DMS114 treated with DMSO at 0.1 percent for 48 hours (cell line): ENCODE results near the gene SRC.

Experiments
- DNase-seq: peaks from one replicate; lab custom pipeline; 2025; ENCODE audit not compliant: unreplicated experiment; lab: John Stamatoyannopoulos, UW

Gene SRC

DNA sequence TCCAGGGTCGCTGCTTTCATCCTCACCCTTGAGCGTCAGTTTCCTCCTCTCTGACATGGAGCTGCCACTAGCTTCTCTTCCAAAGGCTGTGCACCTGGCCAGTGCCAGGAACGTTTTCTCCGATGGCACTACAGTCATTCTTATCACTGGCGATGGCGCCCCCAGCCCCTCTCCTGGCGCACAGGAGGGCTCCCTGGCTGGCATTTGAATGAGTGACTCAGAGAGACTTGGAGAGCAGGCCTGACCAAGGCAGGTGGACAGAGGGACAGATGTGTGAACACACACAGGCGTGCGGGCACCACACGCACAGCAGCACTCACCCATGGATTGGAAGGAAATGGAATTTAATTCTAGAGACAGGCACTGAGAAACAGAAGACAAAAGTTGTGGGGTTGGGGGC, 77.6 kb downstream of the SRC start:
- no peak for DNase-seq

DNA sequence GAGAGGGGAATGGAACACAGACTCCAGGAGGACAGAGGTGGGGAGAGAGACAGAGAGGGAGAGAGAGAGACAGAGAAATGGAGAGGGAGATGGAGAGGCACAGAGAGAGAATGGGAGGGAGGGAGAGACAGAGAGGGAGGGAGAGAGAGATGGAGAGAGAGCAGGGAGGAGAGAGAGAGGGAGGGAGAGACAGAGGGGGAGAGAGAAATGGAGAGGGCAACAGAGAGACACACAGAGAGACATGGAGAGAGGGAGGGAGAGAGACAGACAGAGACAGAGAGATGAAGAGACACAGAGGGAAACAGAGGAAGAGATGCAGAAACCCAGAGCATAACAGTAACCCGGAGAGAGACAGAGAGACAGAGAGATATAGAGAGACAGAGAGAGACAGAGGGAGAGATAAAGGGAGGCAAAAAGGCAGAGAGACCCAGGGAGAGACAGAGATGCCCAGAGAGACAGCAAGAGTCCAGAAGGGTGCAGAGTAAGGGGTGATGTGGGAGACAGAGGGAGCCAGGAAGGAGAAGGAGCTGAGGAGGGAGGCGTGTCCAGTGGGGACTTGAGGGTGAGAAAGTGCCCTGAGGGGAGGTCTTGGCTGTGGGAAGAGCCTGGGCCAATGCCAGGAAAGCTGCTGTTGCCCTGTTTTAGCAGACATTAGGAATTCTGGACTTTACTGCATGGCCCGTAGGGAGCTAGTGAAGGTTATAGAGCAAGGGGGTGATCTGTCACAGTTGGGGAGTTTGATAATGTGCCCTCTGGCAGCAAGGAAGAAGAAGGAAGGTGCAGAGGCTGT, 78.3 kb downstream of the SRC start:
- DNase-seq, result no peak

DNA sequence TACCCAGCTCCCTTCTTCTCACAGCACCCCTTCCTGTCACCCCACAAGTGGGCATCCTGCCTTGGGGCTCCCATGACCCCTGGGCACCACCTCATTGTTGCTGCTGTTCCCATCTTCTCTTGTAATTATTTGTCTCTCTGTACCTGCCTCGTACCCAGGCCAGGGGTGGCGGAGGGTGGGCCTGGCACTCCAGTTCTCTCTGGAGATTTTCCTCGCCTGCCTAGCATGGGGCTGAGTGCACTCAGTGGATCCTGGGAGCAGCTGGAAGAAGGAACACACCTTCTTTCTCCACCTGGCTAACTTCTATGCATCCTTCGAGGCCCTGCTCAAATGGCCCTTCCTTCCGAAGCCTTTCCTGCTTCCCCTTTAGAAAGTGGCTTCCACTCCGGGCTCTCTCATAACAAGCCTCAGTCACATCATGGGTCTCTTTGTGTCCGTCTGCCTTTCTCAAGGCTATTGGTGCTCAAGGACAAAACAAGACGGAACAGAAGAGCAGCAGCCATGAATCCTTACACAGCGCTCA, 79.2 kb downstream of the SRC start:
- DNase-seq, result no peak

- DNase-seq, result no peak
Measured at GRCh38 chr20:37426106-37426505, 80.2 kb downstream of the SRC start.

- DNase-seq, result no peak
Measured at GRCh38 chr20:37426978-37427377, 81.0 kb downstream of the SRC start.

- no peak for DNase-seq
Measured at GRCh38 chr20:37430044-37430443, 84.1 kb downstream of the SRC start.

DNA sequence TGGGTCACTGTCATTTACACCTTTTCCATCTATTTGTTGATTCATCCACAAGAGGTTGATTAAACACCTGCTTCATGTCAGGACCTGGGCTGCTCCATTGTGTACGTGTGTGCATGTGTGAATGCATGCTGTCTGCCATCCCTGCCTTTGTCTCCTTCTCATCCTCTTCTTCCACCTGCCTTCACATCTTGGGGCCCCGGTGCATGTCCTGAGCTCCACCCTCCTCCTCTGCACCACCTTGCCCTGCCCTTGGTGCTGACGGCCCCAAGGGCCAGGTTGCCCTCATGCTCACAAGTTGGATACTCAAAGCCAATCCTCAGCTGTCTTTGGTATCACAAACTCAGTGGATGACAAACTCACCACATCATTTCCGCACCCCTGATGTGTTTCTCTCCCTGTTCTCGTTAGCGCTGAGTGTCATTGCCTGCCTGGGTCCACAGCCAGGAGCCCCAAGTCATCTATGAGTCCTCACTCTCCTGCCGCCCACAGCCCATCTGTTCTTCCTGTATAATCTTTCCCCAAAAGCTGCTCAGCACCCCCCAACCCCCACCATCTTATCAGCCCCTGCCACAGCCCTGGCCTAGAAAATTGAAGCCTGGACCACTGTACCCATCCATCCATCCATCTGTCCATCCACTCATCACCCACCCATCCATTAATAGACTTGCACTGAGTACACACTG, 85.0 kb downstream of the SRC start:
- no peak for DNase-seq

GRCh38 chr20:37431786-37432185, 85.8 kb downstream of the SRC start:
- no peak for DNase-seq

DNA sequence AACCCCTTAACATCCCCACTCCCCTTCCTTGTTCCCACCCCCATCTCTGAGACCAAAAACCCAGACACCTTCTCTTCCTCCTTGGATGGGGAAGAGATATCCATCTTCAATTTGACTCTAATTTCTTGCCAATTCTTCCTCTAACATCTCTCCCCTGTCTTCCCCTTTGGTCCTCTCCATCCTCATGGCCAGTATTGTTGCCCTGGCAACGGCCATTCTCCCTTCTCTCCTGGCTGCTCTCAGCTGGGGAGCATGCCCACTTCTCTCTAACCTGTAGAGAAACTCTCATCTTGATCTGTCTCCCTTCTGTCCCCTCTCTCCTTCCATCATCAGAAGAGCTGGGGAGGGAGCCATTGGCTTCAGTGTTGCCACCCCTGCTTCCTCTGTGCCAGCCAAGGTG, 86.7 kb downstream of the SRC start:
- DNase-seq, result no peak

- no peak for DNase-seq
Measured at GRCh38 chr20:37435607-37436006, 89.7 kb downstream of the SRC start.

- DNase-seq, result no peak
Measured at GRCh38 chr20:37436527-37437186, 90.7 kb downstream of the SRC start.

DNA sequence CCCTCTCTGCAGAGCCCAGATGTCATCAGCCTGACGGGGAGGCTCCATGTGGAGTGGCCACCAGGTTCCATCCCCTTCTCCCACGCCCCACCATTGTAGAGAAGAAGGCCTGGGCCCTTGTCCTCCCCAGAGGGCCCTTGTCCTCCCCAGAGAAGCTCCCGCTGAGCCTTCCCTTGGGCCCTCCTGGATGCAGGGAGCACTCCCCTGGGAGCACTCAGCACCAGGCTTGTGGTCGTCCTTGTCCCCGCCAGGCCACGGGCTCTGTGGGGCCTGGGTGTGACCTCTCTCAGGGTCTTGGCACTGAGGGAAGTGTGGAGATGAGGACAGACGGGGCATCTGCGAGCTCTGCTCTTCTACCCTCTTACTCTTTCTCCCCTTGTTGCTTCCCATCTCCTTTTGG, 91.7 kb downstream of the SRC start:
- DNase-seq, result no peak

DNA sequence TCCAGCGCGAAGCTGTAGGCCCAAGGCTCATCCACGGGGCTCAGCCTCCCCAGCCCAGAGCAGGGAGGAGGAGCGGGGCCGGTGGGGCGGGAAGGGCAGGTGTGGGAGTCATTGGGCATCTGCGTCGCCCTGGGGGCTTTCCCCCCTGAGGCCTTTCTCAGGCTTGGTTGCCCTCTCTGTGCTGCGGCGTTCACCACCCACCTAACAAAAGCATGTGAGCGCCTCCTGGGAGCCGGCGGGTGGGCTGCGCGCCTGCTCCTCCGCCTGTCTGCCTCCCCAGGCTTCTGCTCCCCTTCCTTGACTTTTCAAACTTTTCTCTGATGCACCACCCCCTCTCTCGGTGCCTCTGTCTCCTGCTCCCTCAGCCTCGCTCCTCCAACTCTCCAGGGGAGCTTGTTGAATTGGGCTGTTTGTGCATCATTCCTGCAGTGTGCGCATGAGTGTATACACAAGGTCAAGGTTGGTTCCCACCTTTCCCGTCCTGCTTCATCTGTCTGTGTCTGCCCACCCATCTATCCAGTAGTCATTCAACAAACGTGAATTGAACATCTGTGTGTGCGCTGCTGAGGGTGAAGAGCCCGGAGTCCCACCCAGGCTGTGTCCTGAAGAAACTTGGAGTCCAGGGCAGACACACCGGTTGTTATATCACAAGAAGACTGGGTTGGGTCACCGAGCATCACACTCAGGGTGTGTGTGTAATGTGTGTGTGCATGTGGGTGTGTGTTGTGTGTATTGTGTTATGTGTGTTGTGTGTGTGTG, 92.7 kb downstream of the SRC start:
- no peak for DNase-seq

DNA sequence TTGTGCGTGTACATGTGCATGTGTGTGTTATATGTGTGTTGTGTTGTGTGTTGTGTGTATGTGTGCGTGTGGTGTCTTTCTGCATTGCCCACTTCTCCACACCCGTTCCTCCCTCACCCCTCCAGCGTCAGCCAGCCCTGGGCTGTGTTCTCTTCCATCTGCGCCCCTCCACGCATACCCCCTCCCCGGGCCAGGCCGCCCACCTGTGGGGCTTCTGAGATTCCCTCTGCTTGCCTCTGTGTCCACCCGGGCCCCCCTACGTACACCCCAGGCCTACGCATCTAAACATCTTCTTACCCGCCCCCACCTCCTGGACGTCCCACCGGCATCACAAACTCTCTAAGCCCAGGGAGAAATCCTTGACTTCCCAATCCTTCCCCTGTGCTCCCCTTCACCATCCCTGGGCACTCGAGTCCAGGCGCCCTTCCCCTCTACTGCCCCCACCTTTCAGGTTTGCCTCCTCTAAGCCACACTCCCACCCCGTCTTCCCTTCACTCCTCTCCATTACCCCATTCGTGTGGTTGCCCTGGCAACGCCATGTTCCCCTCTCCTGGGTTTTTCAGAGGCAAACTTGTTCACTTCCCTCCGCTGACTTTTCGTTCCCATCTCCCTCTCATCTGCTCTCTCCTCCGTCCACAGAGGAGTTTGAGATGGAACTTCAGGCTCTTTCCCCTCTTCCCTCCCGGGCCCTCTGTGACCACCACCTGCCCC, 93.4 kb downstream of the SRC start:
- DNase-seq, result no peak

DNA sequence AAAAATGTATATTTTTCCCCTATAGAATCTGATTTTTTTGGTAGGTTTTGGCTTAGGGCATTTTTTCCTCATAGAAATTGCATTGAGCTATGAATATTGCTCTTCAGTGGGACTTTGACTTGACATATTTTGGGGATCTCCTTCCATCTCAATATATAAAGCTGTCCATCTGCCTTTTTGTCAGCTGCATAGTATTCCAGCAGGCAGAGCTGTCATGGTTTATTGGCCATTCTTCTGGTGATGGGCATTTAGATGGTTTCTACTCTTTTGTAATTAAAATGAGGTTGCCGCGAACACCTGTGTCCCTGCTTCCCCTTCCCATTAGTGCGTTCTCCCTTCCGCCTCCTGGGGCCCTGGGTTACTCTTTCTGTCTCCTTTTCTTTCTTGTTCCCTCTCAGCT, 95.1 kb downstream of the SRC start:
- no peak for DNase-seq

- DNase-seq, result no peak
Measured at GRCh38 chr20:37442547-37442946, 96.6 kb downstream of the SRC start.

- DNase-seq, result no peak
Measured at GRCh38 chr20:37442986-37443385, 97.0 kb downstream of the SRC start.

- DNase-seq, result no peak
Measured at GRCh38 chr20:37443596-37443995, 97.7 kb downstream of the SRC start.

DNA sequence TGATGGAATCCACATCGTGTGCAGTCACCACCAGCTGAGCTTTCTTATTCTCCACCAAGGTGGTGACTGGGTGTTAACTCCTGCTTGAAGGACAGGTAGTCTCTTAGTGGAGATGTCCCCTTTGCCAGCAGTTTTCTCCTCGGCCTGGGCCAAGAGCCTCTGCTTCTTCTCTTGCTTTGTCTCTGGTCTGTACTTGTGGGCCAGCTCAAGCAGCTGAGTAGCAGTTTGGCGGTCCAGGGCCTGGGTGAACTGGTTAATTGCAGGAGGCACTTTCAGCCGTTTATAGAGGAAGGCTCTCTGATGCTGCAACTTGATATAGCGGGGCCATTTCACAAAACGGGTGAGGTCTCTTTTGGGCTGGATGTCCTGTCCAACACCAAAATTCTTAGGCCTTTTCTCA, 99.1 kb downstream of the SRC start:
- no peak for DNase-seq

DNA sequence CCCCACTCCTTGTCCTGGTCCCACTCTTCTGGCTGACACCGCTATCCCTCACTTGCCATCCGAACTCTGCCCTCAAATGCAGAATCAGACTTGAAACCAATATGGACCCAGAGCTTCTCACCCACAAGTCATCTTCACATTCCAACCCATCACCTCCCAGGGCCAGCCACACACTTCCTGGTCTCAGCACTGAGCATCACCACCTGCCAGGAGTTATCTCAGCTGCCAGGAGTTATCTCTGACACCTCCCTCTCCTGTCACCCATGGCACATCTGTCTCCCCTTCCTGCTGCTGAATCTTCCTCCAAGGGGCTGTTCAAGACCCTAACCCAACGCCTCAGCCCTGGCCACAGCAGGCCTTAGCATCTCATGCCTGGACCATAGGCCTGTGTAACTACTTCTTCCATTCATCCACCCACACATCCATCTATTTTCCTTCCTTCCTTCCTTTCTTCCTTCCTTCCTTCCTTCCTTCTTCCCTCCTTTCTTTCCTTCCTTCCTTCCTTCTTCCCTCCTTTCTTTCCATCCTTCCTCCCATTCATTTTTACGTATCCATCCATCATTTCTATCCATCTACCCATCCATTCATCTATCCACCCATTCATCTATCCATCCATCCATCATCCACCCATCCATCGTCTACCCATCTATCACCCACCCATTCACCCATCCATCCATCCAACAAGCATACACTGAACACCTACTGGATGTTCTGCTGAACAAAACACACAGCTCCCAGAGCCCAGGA, 100.5 kb downstream of the SRC start:
- no peak for DNase-seq
